ENCODE measurements around the gene RIF1.

The RIF1 gene

DNA sequence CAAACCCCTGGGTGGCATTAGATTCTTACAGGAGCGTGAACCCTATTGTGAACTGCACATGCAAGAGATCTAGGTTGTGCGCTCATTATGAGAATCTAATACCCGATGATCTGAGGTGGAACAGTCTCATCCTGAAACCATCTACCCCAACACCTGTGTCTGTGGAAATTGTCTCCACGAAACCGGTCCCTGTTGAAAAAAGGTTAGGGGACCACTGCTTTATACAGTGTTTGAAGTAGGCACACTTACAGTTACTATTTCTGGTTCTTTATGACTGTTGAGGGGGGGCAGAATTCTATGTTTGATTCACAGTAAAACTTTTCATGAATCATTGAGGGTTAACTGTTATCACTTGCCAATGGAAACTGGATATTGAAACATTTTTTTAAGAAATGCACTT, 72.0 kb downstream of the RIF1 start:
- H3K27me3 ChIP-seq (ENCODE audit: insufficient read depth, low read depth, severe bottlenecking), result no peaks in the 10 kb centered on the region
- TF ChIP-seq, protein P1, sequence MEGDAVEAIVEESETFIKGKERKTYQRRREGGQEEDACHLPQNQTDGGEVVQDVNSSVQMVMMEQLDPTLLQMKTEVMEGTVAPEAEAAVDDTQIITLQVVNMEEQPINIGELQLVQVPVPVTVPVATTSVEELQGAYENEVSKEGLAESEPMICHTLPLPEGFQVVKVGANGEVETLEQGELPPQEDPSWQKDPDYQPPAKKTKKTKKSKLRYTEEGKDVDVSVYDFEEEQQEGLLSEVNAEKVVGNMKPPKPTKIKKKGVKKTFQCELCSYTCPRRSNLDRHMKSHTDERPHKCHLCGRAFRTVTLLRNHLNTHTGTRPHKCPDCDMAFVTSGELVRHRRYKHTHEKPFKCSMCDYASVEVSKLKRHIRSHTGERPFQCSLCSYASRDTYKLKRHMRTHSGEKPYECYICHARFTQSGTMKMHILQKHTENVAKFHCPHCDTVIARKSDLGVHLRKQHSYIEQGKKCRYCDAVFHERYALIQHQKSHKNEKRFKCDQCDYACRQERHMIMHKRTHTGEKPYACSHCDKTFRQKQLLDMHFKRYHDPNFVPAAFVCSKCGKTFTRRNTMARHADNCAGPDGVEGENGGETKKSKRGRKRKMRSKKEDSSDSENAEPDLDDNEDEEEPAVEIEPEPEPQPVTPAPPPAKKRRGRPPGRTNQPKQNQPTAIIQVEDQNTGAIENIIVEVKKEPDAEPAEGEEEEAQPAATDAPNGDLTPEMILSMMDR (IDR thresholded peaks at IDR 0.05; ENCODE audit: low read depth, low read length), result no peak
- peaks cover 42% of the 10 kb centered on the region for H3K36me3 ChIP-seq
- no peak for DNase-seq
- H3K27ac ChIP-seq, result no peak overlapping the region
- H3K9me3 ChIP-seq (ENCODE audit: severe bottlenecking), result no peaks in the 10 kb centered on the region
- H3K4me3 ChIP-seq (ENCODE audit: low read depth, low read length), result no peak overlapping the region

DNA sequence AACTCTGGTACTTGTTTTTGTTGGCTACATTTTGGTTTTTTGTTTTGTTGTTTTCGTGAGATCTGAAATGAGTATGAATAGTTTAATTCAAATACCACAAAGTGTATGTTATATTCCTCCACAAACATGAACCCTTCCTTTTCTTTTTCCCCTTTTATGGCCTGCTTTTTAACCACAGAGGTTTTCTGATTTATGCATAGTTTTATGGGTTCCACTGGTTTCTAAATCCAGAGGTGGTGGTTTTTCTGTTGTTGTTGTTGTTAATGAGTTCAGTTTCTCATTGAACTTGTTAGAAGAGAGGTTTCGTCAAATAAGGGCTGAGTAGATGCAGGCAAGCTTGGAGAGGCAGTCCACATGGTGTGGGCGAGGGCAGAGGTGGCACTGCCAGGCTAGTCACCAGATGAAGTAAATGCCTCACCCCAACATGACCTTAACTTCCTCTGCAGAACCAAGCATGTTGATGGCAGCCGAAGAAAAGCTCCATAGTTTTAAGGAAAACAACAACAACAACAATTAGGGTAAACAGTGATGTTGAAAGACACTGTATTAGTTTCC, 72.5 kb downstream of the RIF1 start:
- no peaks in the 10 kb centered on the region for H3K9me3 ChIP-seq (ENCODE audit: severe bottlenecking)
- H3K27me3 ChIP-seq (ENCODE audit: insufficient read depth, low read depth, severe bottlenecking), result no peaks in the 10 kb centered on the region
- DNase-seq, result no peak
- H3K36me3 ChIP-seq, result peaks cover 37% of the 10 kb centered on the region
- H3K27ac ChIP-seq, result no peak overlapping the region
- no peak overlapping the region for H3K4me3 ChIP-seq (ENCODE audit: low read depth, low read length)
- TF ChIP-seq, protein P1 (IDR thresholded peaks at IDR 0.05; ENCODE audit: low read depth, low read length), result no peak

DNA sequence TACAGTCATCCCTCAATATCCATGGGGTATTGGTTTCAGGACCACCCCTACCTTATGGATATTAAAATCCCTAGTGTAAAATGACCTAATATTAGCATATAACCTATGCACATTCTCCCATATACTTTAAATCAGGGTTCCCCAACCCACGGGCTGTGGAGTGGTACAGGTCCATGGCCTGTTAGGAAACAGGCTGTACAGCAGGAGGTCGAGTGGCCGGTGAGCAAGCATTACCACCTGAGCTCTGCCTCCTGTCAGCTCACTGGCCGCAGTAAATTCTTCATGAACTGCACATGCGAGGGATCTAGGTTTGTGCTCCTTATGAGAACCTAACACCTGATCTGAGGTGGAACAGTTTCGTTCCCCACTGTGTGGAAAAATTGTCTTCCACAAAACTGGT, 73.8 kb downstream of the RIF1 start:
- TF ChIP-seq, protein P1 (IDR thresholded peaks at IDR 0.05; ENCODE audit: low read depth, low read length), result no peak
- no peak overlapping the region for H3K27ac ChIP-seq
- H3K36me3 ChIP-seq, result peaks cover 33% of the 10 kb centered on the region
- no peaks in the 10 kb centered on the region for H3K27me3 ChIP-seq (ENCODE audit: insufficient read depth, low read depth, severe bottlenecking)
- no peak overlapping the region for H3K4me3 ChIP-seq (ENCODE audit: low read depth, low read length)
- DNase-seq, result no peak
- no peaks in the 10 kb centered on the region for H3K9me3 ChIP-seq (ENCODE audit: severe bottlenecking)

DNA sequence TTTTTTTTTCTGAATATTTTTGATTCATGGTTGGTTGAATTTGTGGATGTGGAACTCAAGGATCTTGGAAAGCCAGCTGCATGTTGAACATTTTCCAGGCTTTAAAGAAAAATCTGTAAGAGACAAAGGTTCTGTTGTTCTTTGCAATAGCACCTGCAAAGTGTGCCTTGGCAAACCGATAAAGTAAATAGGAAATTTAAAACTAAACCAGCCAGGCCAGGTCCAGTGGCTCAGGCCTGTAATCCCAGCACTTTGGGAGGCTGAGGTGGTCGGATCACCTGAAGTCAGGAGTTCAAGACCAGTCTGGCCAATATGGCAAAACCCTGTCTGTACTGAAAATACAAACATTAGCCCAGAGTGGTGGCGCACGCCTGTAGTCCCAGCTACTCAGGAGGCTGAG, 74.4 kb downstream of the RIF1 start:
- peaks cover 29% of the 10 kb centered on the region for H3K36me3 ChIP-seq

DNA sequence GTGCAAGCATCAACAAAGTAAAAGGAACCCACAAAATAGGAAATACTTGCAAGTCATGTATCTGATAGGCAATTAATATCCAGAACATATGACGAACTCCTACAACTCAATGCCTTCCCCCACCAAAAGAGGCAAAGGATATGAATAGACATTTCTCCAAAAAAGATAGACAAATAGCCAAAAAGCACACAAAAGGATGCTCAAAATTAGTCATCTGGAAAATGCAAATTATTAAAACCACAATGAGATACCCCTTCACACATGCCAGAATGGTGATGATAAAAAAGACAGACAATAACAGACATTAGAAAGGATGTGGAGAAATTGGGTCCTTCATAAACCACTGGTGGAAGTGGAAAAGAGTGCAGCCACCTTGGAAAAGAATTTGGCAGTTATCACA, 76.4 kb downstream of the RIF1 start:
- peaks cover 15% of the 10 kb centered on the region for H3K36me3 ChIP-seq
- H3K4me3 ChIP-seq (ENCODE audit: low read depth, low read length), result no peak overlapping the region
- H3K9me3 ChIP-seq (ENCODE audit: severe bottlenecking), result no peaks in the 10 kb centered on the region
- DNase-seq, result no peak
- H3K27ac ChIP-seq, result no peak overlapping the region
- H3K27me3 ChIP-seq (ENCODE audit: insufficient read depth, low read depth, severe bottlenecking), result no peaks in the 10 kb centered on the region
- TF ChIP-seq, protein P1 (IDR thresholded peaks at IDR 0.05; ENCODE audit: low read depth, low read length), result no peak

More for the DNA sequence above, 74.4 kb downstream of the RIF1 start:
- H3K27me3 ChIP-seq (ENCODE audit: insufficient read depth, low read depth, severe bottlenecking), result no peaks in the 10 kb centered on the region
- no peaks in the 10 kb centered on the region for H3K9me3 ChIP-seq (ENCODE audit: severe bottlenecking)
- no peak overlapping the region for H3K27ac ChIP-seq
- TF ChIP-seq, protein P1 (IDR thresholded peaks at IDR 0.05; ENCODE audit: low read depth, low read length), result no peak
- no peak for DNase-seq
- H3K4me3 ChIP-seq (ENCODE audit: low read depth, low read length), result no peak overlapping the region

DNA sequence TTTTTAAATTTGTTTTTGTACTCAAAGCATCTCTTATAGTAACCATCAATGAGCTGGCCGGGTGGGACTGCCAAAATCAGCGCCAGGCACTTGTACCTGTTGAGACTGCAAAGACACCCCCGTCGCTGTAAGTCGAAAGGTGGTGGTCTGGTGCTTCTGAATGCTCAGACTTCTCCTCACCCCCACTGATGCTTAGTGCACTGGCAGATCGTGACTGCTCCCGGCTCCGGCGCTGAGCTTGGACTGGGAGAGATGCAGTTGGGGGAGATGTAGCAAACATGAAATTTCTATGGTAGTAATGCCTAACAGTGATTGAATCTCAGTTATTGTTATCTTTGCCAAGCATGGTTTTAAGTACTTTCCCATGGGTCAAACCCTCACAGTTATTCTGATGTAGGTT, 80.6 kb downstream of the RIF1 start:
- Histone ChIP-seq H3K4me3 (ENCODE audit: low read depth, low read length) (no peak overlapping the region), H3K36me3 (no peaks in the 10 kb centered on the region), H3K27ac (no peak overlapping the region), H3K27me3 (ENCODE audit: insufficient read depth, low read depth, severe bottlenecking) (no peaks in the 10 kb centered on the region), H3K9me3 (ENCODE audit: severe bottlenecking) (no peaks in the 10 kb centered on the region)
- DNase-seq, result no peak
- TF ChIP-seq, protein P1 (IDR thresholded peaks at IDR 0.05; ENCODE audit: low read depth, low read length), result no peak

Measured in WERI-Rb-1 (cell line).